ACHN (cell line): Measurements from ENCODE around the gene MKKS.

Experiments
- DNase-seq: peaks from one replicate; pipeline ENCODE4 v3.0.0-alpha.2; 2015
- in situ Hi-C: cut with HindIII; loops from 2 replicates; pipeline ENCODE4 v1.10.0; 2017; ENCODE audit warnings: low sequenced_read_pairs, low pct_ligation_motif_present, low pct_unique_long_range_greater_than_20kb

The MKKS gene

DNA sequence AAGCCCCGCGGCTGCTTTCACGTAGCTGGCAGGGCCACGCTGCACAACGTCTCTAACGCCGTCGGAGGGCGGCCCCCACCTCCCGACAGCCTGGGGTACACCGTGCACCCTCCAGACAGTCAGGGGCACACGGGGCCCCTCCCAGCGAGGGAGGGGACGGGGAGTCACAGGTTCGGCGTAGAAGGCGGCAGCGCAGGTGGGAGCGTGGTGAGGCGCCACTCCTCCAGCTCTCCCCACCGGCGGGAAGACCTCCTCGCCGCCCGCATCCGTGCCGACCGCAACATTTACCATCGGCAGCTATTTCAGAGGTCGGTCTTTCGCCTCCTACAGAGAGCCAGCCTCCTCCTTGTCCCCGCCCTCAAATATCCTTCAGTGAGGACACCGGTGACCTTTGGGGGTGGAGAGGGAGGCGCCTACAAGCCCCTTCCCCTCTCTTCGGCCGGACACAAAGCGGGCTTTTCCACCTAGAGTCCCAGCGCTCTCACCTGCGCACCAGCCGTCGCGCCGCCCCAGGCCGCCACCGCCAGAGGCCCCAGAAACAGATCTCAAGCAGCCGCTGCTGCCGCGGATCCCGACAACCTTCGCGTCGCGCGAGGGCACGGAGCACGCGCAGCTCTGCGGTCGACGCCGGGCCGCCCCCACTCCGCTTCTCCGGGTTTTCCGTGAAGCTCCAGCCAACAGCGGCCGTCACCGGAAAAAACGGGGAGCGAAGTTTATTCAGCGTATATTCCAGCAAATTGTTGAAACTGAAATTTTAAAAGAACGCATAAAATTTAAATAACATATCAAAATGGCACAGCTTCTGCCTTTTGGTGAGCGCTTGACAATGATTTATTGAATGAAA lies at the start of gene MKKS:
MKKS (minus strand) TSS at position 600 of the 844 bp plus-strand sequence. CDS start 20,708 bp downstream, outside the sequence.
- in situ Hi-C loops = no loop called here

GRCh38 chr20:10483691-10484090 lies 49.7 kb upstream of the MKKS start:
- no peak for DNase-seq
- in situ Hi-C loops = no loop called here

More for the DNA sequence above, at the start of gene MKKS:
- DNase-seq = peak; percentile 87

DNA sequence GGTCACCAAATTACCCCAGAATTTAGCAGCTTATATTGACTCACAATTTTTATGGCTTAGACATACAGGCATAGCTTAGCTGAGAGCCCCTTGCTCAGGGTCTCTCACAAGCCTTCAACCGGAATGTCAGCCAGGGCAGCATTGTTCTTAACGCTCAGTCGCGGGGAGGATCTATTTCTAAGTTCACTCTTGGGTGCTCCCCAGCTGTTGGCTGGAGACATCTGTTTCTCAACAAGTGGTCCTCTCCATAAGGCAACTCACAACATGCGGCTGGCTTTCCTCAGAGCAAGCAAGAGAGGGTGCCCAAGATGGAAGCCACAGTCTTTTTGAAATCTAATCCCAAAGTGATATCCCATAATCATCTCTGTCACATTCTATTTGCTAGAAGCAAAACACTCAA lies 47.7 kb upstream of the MKKS start:
- in situ Hi-C loops = no loop called here
- DNase-seq = no peak

DNA sequence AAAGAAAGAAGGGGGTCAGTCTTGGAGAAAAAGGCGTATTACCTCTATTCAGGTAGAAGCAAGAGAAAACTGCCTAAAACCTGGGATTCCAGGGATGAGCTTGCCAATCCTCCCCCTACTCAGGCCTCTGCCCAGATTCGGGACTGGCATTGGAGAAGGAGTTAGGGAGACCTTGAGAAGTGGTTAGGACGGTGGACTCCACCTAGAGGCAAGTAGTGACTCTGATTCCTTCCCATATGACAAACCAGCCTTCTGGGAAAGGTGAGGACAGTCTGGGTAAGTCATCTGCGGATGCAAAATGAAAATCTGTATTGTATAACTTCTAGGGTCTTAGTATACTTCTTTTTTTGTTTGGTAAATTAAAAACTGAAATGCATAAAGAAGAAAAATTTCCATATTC lies 44.9 kb upstream of the MKKS start:
- no peak for DNase-seq
- in situ Hi-C loops = no loop called here

- DNase-seq = no peak
- in situ Hi-C loops = no loop called here
These were observed 44.2 kb upstream of the MKKS start for GRCh38 chr20:10478205-10478604.

DNA sequence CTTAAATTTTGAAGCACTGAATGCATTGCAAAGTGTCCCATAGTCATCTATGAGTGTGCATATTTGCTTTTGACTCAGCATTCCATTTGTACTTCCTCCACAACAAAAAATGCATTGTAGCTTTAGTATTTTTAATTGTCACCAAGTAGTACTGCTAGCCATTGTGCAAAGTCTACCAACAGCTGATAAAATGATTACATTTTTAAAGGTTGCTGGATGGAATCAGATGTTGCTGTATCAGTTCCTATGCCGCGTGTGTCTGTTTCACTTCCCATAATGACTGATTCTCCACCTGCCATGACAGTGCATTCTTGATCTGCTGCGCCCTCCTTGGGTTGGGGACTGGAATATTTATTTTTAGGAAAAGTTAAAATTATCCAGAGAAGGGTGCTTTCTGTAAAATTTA lies 42.3 kb upstream of the MKKS start:
- DNase-seq = no peak

DNA sequence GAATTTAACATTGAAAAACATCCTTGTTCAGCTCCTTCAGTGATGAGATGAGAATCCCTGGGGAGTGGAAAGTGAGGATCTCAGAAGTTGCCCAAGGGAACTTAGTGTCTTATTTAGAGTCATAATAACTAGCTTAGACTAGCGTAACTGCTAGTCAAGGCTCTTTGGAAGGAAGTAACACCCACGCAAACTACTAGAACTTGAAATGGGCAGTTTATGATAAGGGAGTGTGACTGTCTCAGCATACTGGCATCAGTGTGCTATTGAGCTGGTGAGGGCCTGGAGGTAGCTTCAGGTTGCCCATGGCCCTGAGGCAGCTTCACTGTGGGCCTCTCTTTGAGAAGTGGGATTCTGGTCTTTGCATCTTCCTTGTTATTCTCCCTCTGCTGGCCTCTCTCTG lies 41.2 kb upstream of the MKKS start:
- no peak for DNase-seq
- in situ Hi-C loops = no loop called here

More for the DNA sequence above, 42.3 kb upstream of the MKKS start:
- in situ Hi-C loops = no loop called here

GRCh38 chr20:10474606-10475184 lies 40.7 kb upstream of the MKKS start:
- in situ Hi-C loops = no loop called here

GRCh38 chr20:10472871-10473270 lies 38.8 kb upstream of the MKKS start:
- no peak for DNase-seq
- in situ Hi-C loops = no loop called here

More at GRCh38 chr20:10474606-10475184, 40.7 kb upstream of the MKKS start:
- DNase-seq = no peak

DNA sequence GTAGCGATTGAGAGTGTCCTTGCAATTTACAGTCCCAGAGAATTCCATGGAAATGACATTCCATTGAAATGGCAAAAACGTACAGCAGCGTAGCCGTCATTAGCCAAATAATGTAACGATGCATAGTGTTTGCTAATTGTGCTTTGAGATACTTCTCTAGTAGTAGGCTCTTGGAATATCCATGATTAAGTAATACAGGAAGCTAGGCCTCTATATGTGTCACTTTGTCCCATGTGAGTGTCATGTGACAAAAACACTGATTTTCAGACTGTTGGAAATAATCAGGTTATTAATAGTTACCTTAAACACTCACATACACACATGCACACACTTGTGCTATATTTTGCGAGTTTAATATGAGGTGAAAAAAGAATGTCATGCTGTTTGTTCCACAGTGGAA lies 36.3 kb upstream of the MKKS start:
- DNase-seq = no peak
- in situ Hi-C loops = no loop called here

DNA sequence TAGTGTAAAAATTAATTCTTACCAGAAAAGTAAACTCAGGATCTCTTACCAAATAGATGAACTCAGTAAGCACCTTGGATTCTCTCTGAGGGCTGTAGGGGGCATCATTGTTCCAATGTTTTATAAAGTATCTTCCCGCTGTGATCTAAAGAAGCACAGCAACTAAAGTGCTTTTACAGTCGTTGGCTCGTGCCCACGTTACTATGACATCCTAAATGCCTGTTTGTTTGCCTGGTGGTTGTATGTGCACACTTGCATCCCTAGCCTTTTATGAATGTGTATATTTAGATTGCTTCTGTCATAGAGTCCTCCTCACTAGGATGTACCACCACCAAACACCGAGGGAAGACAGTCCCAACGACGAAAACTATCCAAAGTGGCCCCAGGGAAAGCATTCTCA lies 35.6 kb upstream of the MKKS start:
- peak; percentile 73 for DNase-seq
- in situ Hi-C loops = no loop called here

GRCh38 chr20:10469056-10469455 lies 35.0 kb upstream of the MKKS start:
- no peak for DNase-seq
- in situ Hi-C loops = no loop called here

DNA sequence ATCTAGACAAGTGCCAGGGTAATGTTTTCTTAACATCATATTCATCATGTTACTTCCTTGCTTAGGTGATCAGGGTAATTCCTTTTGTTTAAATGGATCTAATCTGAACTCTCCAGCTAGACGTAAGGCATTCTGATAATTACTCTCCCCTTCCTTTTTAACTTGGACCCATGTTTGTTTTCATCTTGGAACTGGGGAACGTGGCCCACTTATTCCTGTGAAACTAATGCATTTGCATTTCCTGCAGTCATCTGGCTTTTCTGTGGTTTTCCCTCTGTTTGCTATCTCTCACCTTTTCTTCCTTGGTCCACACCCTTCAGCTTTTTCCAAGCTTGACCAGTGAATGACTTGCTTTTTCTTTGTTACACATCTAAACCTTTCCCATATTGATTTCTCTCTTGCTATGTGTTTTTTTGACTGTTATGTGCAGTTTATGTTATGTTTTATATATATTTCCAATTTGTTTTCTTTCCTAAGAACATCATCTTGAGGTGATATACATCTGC lies 34.4 kb upstream of the MKKS start:
- in situ Hi-C loops = no loop called here
- DNase-seq = no peak

GRCh38 chr20:10467681-10468339 lies 33.8 kb upstream of the MKKS start:
- no peak for DNase-seq
- in situ Hi-C loops = no loop called here

- in situ Hi-C loops = no loop called here
These were observed 32.8 kb upstream of the MKKS start for GRCh38 chr20:10466855-10467254.

GRCh38 chr20:10466325-10466724 lies 32.3 kb upstream of the MKKS start:
- DNase-seq = no peak
- in situ Hi-C loops = no loop called here

More at GRCh38 chr20:10466855-10467254, 32.8 kb upstream of the MKKS start:
- DNase-seq = no peak

GRCh38 chr20:10465135-10465534 lies 31.1 kb upstream of the MKKS start:
- in situ Hi-C loops = no loop called here
- no peak for DNase-seq

DNA sequence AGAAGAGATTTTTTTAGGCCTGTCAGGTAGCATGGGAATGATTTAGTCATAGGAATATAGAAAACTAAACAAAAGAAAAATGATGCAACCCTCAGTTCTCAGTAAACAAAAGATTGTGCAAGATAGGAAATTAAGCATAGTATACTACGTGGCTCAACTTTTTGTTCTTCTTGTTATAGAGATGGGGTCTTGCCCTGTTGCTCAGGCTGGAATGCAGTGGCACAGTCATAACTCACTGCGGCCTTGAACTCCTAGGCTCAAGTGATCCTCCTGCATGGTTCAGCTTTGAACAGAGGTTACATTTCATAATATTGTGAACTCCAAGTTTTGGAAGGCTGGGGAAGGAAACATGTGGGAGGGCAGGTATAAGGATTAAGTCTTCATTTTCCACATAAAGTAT lies 29.6 kb upstream of the MKKS start:
- in situ Hi-C loops = no loop called here
- no peak for DNase-seq

GRCh38 chr20:10462516-10462915 lies 28.5 kb upstream of the MKKS start:
- in situ Hi-C loops = no loop called here
- DNase-seq = no peak
